ENCODE results near the gene FLT1.

FLT1 gene

DNA sequence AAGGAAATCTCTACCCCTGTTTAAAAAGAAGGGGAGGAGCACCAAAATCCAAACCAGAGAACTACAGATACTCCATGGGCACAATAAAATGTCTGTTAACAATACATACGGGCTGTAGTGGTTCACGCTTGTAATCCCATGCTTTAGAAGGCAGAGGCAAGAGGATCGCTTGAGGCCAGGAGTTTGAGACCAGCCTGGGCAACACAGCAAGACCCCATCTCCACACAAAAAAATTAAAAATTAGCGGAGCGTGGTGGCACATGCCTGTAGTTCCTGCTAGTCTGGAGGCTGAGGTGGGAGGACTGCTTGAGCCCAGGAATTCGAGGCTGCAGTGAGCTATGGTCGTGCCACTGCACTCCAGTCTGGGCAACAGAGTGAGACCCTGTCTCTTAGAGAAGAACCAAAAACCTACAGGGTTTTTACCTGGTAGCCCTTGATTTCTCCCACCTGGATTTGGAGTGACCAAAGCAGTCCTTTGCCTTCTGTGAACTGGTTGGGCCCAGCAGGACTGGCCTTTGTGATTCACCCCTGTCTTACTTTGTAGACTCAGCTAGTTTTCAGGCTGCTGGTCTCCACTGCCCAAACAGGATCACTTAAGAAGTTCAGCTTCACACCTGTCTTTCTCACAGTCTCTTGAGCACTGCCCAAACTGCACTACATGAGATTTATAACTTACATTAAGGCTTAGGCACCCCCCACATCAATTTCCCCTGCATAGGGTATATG lies 38.7 kb upstream of the FLT1 start:
- Histone ChIP-seq H4K20me1 (ENCODE audit: insufficient read depth, low read length) (no peaks in the 10 kb centered on the region), H3K4me1 (ENCODE audit: insufficient read depth, low read length, severe bottlenecking) (no peaks in the 10 kb centered on the region), H3K36me3 (ENCODE audit: insufficient read depth, low read length) (no peaks in the 10 kb centered on the region), H3K27me3 (ENCODE audit: insufficient read depth, low read length) (no peaks in the 10 kb centered on the region), H3K4me3 (ENCODE audit: low read depth, low read length, poor library complexity, severe bottlenecking) (no peak overlapping the region), H3K9ac (ENCODE audit: low read length) (no peak overlapping the region), H3K4me2 (ENCODE audit: low read length) (no peak overlapping the region), H3F3A (ENCODE audit: insufficient read depth, low read length) (no peaks in the 10 kb centered on the region), H3K9me3 (ENCODE audit: low read length) (no peaks in the 10 kb centered on the region), H3K9me2 (ENCODE audit: low read depth, low read length) (no peaks in the 10 kb centered on the region), H3K79me2 (ENCODE audit: insufficient read depth, low read length) (no peaks in the 10 kb centered on the region), H2AFZ (ENCODE audit: low read length) (no peak overlapping the region), H3K27ac (ENCODE audit: low read depth, low read length, poor library complexity, severe bottlenecking) (no peak overlapping the region)
- TF ChIP-seq, protein P1, sequence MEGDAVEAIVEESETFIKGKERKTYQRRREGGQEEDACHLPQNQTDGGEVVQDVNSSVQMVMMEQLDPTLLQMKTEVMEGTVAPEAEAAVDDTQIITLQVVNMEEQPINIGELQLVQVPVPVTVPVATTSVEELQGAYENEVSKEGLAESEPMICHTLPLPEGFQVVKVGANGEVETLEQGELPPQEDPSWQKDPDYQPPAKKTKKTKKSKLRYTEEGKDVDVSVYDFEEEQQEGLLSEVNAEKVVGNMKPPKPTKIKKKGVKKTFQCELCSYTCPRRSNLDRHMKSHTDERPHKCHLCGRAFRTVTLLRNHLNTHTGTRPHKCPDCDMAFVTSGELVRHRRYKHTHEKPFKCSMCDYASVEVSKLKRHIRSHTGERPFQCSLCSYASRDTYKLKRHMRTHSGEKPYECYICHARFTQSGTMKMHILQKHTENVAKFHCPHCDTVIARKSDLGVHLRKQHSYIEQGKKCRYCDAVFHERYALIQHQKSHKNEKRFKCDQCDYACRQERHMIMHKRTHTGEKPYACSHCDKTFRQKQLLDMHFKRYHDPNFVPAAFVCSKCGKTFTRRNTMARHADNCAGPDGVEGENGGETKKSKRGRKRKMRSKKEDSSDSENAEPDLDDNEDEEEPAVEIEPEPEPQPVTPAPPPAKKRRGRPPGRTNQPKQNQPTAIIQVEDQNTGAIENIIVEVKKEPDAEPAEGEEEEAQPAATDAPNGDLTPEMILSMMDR (IDR thresholded peaks at IDR 0.05; ENCODE audit: low read length), result no peak
- no peak for TF ChIP-seq EZH2 (IDR thresholded peaks at IDR 0.05; ENCODE audit: borderline replicate concordance, low read length)

DNA sequence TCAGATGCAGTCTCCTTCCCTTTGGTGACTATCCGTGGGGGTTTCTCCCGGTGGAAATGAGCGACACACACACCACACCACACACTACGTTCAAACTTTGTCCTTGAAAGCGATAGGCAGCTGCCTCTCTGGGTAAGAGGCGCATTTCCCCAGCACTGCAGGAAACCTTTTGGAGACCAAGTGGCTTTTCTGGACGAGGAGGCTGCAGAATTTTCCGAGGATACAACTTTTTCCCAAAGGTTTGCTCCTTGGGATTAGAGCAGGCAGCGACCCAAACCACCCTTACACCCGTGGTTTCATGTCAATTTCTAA lies 38.2 kb upstream of the FLT1 start:
- no peaks in the 10 kb centered on the region for H3K36me3 ChIP-seq (ENCODE audit: insufficient read depth, low read length)
- no peaks in the 10 kb centered on the region for H3K79me2 ChIP-seq (ENCODE audit: insufficient read depth, low read length)
- TF ChIP-seq EZH2 (IDR thresholded peaks at IDR 0.05; ENCODE audit: borderline replicate concordance, low read length), result no peak
- TF ChIP-seq, protein P1 (IDR thresholded peaks at IDR 0.05; ENCODE audit: low read length), result no peak
- no peaks in the 10 kb centered on the region for H3F3A ChIP-seq (ENCODE audit: insufficient read depth, low read length)
- H3K4me2 ChIP-seq (ENCODE audit: low read length), result no peak overlapping the region
- no peaks in the 10 kb centered on the region for H3K27me3 ChIP-seq (ENCODE audit: insufficient read depth, low read length)
- no peak overlapping the region for H3K4me3 ChIP-seq (ENCODE audit: low read depth, low read length, poor library complexity, severe bottlenecking)
- no peaks in the 10 kb centered on the region for H3K9me2 ChIP-seq (ENCODE audit: low read depth, low read length)
- no peak overlapping the region for H2AFZ ChIP-seq (ENCODE audit: low read length)
- H4K20me1 ChIP-seq (ENCODE audit: insufficient read depth, low read length), result no peaks in the 10 kb centered on the region
- no peaks in the 10 kb centered on the region for H3K9me3 ChIP-seq (ENCODE audit: low read length)
- H3K27ac ChIP-seq (ENCODE audit: low read depth, low read length, poor library complexity, severe bottlenecking), result no peak overlapping the region
- no peak overlapping the region for H3K9ac ChIP-seq (ENCODE audit: low read length)
- no peaks in the 10 kb centered on the region for H3K4me1 ChIP-seq (ENCODE audit: insufficient read depth, low read length, severe bottlenecking)

DNA sequence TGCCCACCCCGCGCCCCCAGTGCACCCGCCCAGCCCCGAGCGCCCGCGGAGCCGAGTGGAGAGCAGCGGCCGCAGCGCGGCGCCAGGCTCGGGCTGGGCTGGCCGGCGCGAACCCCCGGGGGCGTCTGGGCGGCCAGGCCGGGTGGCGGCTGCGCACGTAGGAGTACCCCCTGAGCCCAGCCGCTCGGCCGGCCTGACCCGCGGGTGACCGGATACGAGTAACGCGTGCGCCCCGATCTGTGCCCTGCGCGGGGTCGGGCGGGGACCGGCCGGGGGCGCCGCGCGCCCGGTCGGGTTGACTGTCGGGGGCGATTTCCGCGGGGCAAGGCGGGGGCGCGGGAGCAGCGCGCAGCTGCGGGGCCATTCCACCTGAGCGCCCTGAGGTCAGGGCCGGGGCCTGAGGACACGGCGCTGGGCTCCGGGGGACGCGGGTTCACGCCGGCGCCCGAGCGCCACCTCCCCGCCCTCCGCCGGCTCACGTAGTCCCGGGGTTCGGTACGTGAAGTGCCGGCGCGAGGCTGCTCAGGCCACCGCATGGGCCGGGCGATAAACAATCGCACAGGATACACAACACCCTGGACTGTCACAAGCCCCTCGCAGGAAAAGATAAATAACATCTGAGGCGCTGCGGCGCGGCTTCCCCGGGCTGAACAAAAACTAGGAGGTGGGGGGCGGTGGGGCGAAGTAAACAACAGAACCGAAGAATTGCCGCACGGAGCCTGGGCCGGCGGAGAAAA lies 37.6 kb upstream of the FLT1 start:
- Histone ChIP-seq H3K9me3 (ENCODE audit: low read length) (no peaks in the 10 kb centered on the region), H3K4me2 (ENCODE audit: low read length) (no peak overlapping the region), H2AFZ (ENCODE audit: low read length) (no peak overlapping the region), H3K4me1 (ENCODE audit: insufficient read depth, low read length, severe bottlenecking) (no peaks in the 10 kb centered on the region), H3K36me3 (ENCODE audit: insufficient read depth, low read length) (no peaks in the 10 kb centered on the region), H3K27me3 (ENCODE audit: insufficient read depth, low read length) (no peaks in the 10 kb centered on the region), H3K27ac (ENCODE audit: low read depth, low read length, poor library complexity, severe bottlenecking) (no peak overlapping the region), H3K9me2 (ENCODE audit: low read depth, low read length) (no peaks in the 10 kb centered on the region), H3F3A (ENCODE audit: insufficient read depth, low read length) (no peaks in the 10 kb centered on the region), H3K9ac (ENCODE audit: low read length) (no peak overlapping the region), H4K20me1 (ENCODE audit: insufficient read depth, low read length) (no peaks in the 10 kb centered on the region), H3K79me2 (ENCODE audit: insufficient read depth, low read length) (no peaks in the 10 kb centered on the region), H3K4me3 (ENCODE audit: low read depth, low read length, poor library complexity, severe bottlenecking) (no peak overlapping the region)
- TF ChIP-seq EZH2 (IDR thresholded peaks at IDR 0.05; ENCODE audit: borderline replicate concordance, low read length), result no peak
- TF ChIP-seq, protein P1 (IDR thresholded peaks at IDR 0.05; ENCODE audit: low read length), result no peak

Data from OCI-LY1 (cell line).